GM21576 (cell line): Measurements from ENCODE around the gene KPNA3.
"Not testable (repeated sequence)": the region's sequence is repeated elsewhere in the genome, so short reads cannot be mapped to it uniquely, and the experiment has no call there.

Source experiments
- ATAC-seq: cut with Tn5 transposase; IDR thresholded peaks from one replicate; pipeline ENCODE4 v1.9.1; 2021; ENCODE audit warnings: mild to moderate bottlenecking, moderate library complexity; ENCODE audit not compliant: unreplicated experiment

KPNA3 gene

DNA sequence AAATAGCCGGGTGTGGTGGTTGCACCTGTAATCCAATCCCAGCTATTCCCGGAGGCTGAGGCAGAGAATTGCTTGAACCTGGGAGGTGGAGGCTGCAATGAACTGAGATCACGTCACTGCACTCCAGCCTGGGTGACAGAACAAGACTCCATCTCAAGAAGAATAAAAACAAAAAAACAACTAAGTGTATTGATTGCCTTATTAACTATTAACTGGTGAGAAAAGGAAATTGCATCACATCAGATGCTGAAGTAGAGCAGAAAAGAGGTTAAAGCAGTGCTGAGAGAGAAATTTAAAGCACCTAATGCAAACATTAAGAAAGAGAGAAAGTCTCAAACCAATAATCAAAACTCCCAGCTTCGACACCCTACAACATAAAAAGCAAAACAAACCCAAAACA is 38.3 kb downstream of the KPNA3 start:
- ATAC-seq, result no peak

DNA sequence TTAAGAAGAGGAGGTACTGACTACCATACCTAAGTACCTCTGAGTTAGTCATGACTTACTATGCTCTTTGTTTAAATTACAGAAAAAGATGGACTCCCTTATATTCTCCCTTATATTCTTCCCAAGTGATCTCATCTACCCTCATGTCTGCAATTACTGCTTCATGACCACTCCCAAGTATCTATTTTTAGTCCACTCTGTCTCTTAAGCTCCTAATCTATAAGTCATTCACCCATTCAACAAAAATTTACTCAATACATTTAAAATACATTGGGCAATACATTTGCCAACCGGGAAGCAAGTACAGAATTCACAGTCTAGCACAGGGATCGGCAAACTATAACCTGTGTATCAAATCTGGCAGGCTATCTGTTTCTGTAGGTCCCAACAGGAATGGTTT is 42.6 kb downstream of the KPNA3 start:
- ATAC-seq, result no peak

DNA sequence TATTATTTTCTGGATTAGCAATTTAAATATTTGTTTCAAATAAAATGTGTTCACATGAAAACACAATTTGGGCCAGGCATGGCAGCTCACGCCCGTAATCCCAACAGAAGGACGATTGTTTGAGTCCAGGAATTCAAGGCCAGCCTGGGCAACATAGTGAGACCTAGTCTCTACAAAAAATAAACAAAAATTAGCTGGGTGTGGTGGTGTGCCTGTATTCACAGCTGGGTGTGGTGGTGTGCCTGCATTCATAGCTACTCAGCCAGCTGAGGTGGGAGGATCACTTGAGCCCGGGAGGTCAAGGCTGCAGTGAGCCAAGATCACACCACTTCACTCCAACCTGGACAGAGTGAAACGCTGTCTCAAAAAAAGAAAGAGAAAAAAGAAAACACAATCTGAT is 46.4 kb downstream of the KPNA3 start:
- ATAC-seq, result no peak

DNA sequence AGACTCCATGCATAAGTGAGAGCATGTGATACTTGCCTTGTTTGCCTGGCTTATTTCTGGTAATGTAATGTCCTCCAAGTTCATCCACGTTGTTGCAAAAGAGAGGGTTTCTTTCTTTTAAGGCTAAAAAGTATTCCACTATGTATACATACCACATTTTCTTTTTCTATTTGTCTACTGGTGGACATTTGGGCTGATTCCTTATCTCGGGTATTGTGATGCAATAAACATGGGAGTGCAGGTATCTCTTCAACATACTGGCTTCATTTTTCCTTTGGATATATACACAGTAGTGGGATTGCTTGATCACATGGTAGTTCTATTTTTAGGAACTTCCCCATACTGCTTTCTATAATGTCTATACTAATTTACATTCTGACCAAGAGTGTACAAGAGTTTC is 51.6 kb downstream of the KPNA3 start:
- ATAC-seq, result no peak

DNA sequence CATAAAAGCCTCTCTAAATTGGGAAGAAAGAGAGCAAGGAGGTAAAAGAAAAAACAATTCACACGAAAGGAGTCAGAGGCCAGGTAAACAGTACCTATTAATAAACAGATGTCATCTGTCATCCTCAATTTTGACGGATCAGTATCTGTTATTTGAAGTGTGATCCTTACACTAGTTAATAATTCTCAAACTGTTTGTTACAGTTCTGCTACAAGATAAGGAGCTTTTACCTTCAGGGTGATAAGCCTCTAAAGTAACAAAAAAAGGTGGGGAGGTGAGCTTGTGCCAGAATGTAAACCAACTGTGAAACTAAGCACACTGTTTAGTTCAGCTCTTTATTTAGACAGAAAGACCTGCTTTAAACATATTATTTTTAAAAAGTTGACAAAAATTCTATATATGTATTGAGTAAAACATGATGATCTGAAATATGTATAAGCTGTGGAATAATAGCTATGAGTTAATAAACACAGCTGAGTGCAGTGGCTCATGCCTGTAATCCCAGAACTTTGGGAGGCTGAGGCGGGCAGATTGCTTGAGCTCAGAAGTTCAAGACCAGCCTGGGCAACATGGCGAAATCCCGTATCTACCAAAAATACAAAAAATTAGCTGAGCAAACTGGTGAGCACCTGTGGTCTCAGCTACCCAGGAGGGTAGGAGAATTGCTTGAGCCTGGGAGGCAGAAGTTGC is 52.8 kb downstream of the KPNA3 start:
- no peak for ATAC-seq

DNA sequence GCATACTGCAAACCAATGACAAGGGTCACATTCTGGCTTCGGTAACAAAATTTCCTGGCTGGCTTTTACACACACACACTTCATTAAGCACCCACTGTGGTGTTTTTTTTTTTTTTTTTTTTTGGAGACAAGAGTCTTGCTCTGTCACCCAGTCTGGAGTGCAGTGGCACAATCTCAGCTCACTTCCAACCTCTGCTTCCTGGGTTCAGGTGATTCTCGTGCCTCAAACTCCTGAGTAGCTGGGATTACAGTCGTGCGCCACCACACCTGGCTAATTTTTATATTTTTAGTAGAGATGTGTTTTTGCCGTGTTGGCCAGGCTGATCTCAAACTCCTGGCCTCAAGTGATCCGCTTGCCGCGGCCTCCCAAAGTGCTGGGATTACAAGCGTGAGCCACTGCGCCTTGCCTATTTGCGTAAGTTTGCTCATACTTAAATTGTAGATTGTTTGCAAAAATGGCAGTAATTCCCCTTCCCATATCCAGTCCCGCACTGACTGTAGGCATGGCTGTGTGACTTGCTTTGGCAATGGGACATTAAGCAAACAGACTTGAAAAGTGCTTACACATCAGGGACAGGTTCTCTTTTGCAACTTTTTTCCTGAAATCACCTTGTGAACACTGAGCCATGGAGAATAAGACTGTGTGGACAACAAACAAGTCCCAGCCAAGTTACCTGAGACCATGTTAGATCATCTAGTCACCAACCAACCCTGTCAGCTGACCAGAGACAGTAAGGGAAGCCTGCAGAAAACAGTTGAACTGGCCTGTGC is 59.1 kb downstream of the KPNA3 start:
- no peak for ATAC-seq

DNA sequence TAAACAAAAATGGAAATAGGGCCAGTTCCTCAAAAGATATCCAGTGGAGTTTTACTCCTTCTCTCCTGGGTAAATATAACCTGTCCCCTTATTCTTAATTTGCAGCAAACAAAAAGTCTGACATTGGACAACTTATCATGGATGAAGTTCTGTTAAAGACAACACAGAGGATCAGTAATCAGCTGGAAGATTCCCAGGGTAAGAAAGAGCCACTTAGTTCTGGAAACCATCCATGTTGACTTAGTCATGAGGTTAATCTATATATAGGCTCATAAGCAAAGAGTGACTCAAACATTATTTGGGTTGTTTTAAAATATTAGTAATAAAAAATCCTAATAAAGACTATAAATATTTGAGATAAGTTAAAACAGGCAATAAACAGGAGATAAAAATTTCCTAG is 60.7 kb downstream of the KPNA3 start:
- ATAC-seq, result no peak

DNA sequence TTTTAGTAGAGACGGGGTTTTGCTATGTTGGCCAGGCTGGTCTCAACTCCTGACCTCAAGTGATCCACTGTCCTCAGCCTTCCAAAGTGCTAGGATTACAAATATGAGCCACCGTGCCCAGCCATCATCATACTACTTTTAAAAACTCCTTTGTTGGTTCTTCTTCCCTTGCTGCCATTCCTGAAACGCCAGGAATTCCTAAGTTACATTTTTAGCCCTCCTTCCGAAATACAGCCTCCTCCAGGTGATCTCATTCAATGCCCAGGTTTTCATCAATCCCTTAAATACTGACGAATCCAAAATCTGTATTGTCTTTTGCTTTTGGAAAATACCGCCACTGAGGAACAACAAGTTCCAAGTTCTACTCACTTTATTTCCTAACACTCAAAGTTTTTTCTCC is 75.9 kb downstream of the KPNA3 start:
- no peak for ATAC-seq

DNA sequence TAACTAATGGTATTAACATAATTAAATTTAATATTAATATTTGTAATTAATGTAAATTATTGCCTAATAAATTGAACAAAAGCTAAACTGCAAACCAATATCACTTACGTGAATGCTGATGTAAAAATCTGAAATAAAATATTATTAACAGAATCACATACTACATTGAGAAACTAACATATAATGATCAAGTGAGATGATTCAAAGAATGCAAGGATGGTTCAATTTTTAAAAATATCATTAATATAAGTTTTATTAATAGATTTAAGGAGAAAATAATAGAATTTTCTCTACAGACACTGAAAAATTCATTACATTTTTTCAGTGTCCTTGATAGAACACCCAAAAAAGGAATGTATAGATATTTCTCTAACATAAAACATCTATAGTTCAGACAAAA is 77.7 kb downstream of the KPNA3 start:
- ATAC-seq, result no peak

DNA sequence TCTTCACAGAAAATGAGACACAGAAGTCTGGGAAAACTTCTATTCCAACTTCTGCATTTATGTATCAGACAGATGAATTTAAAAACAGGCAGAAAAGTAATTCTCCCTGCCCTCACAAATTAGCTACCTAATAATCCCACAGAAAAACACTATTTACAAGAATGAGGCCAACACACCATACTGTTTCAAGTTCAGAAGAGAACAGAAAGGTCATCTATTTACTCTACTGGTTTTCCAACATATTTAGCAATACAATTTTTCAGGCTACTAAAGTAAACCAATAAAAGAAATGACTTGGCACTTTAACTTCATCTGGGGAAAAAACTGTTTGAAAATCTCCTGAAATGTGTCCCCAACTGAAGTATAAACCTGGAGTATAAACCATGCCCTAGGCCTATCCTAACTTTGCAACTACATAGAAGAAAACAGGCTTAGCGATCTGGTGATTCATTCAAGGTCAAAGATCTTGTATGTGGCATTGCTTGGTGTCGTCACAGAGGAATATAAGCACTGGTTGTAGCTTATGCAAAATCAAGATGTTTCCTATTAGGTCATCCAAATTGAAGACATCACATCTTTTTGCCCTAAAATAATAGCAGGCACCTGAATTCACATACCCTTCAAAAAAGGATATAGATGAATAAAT is 81.1 kb downstream of the KPNA3 start:
- no peak for ATAC-seq

DNA sequence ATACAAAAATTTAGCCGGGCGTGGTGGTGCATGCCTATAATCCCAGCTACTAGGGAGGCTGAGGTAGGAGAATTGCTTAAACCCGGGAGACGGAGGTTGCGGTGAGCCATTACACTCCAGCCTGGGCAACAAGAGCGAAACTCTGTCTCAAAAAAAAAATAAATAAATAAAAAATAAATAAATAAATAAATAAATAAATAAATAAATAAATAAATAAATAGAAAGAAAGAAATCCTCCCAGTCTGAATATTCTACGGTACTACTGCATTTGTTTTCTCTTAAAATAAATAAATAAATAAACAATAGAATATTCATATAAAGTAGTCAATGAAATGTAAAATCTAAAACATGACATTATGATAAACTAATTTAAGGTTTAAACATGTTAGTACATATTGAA is 88.2 kb downstream of the KPNA3 start:
- not testable (repeated sequence) for ATAC-seq

DNA sequence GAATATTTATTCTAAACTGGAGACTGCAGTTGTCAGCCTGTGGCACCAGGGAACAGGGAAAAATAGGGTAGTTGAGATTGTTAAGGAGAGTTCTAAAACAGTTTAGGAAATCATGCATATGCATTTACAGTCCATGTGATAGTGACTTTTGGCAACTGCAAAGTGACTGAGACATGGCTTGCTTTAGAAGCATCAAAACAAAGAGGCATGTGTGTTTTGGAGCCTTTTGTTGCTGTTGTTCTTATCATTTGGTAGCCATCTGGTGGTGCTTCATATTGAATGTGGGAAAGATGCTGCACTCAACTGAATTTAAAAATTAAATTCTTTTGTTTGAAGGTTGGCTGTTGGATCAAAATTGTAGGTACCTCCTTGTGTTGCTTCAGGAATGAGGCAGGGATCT is 91.0 kb downstream of the KPNA3 start:
- ATAC-seq, result no peak

DNA sequence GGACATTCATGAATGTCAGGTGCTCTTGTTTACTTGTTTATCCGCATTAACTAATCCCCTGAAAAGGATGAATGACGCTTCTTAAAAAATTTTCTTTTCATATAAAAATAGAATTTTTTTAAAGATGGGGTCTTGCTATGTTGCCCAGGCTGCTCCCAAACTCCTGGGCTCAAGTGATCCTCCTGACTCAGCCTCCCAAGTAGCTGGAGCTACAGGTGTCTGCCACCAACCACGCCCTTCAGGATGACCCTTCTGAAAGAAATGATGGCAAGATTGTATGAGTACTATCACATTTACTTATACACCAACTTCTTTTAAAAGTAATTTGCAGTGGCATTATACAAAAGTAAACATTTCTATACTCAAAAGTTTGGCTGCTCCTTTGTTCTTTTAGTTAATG is 95.0 kb downstream of the KPNA3 start:
- no peak for ATAC-seq

DNA sequence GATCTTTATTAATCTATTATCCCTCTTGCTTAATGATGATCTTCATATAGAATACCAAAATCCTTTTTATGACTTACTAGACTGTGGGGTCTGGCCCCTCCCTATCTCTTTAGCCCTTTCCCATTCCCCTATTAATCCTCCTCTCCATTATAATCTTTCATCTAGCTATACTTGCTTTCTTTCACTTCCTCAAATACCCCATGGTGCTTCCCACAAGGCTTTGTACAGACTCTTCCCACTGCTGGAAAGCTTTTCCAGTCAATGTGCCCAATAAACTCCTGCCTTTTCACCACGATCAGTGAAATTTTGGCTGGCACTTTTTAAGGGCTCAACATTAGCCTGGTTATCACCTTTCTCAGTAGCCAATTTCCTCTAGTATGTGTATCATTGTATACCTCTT is 98.0 kb downstream of the KPNA3 start:
- no peak for ATAC-seq

DNA sequence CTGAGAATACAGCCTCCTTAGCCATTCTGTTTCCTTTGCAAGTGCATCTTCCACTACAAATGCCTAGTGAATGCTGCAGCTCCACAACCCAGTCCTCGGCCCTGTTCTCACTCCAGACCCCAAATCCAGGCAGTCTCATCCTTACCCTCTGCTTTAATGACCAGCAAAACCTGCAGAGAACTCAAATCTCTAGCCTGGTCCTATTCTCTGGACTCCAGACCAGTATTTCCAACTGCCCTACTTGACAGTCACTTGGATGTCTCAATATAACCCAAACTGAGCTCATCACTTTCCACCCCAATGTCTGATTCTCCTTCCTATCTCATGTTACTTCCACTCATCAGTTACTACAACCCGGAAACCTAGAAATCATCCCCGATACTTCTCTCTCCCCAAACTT is 98.6 kb downstream of the KPNA3 start:
- ATAC-seq, result no peak

DNA sequence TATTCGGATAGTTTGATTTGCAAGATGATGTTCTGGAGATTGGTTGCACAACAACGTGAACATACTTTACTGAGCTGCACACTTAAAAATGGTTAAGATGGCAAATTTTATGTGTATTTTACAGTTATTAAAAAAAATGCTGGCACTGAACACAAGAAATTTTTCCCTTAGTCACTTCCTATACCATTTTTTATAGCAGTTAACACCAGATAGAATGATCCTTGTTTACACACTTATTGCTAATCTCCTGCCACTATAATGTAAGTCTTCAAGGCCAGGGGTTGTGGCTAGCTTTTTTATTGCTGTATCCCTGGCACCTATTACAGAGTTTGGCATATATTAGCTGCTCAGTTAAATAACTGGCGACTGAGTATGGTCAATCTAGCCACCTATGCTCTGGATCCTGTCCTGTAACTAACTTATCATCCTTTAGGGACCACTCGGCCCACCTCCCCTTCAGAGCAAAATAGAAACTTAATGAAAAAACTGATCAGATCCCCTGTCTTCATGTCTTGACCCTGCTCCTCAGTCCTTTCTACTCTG is 99.2 kb downstream of the KPNA3 start:
- ATAC-seq, result no peak

DNA sequence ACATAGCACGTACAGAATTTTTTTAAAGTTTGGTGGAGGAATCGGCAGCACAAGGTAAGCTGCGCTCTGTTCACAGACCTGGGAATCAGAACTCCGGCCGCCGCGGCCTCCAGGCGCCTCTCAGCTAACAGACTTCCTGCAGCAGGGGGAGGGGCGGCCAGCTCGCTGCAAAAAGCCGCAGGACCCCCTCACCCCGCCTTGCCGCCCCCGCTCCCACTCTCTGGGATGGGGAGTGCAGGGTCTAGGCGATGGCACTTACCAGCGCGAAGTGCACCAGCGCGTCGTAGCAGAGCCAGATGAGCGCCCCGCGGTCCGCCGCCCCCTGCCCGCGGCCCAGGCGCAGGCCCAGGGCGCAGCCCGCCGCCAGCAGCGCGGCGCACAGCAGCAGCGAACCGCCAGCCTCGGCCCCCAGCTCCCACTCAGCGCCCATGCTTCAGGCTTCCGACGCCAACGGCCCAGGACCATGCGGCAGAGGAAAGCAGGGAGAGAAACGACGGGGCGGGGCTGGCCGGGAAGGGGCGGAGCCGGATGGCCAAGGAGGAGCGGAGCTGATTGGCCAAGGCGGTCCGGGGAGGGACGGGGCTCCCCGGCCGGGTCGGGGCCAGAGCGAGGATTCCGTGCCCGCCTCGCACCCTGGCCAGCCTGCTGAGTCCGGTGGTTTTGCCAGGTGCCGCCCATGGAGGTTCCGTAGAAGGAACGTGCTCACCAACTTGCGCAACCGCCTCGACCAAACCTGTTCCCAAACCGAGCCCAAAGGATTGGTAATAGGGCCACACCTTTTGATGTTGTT is 101.3 kb downstream of the KPNA3 start, which contains the start of gene EBPL:
EBPL (minus strand) TSS at position 492 of the 790 bp plus-strand sequence; CDS start at position 430, 62 bp downstream.
- peak; percentile 97 for ATAC-seq

DNA sequence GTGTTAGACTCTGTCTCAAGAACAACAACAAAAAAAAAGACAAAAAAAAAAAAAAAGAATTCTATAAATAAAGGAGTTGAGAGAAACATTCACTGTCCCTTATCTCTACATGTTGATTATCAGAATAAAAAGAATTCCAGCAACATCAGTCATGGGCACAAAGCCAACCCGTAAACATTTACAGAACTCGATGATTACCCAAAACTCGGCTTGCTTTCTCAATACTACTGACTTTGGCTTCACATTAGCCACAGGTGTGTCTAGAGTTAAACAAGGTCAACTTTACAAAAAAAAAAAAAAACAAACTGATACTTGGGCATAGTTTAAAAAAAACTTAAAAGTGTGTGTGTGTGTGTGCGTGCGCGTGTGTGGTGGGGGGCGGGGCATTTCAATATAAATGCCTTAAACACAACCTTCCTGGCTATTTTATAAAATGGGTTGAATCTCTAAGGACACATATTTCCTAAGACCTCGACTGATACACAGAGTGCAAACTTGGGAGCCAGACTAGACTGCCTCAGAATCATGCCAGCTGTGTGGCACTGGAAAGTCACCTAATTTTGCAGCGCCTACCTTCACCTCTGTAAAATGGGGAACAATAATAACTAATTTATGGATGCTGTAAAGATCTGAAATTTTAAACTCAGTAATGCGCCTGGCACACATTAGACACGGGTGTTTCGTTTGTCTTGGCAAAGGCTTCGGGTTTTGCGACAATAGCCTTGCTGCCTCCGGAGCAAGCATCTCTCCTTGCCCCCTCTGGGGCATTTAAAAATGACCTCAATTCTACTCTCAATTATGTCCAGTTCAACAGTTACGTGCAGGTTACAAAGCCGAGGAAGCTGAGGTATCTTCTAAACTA is 102.1 kb downstream of the KPNA3 start:
- ATAC-seq, result peak; percentile 23

DNA sequence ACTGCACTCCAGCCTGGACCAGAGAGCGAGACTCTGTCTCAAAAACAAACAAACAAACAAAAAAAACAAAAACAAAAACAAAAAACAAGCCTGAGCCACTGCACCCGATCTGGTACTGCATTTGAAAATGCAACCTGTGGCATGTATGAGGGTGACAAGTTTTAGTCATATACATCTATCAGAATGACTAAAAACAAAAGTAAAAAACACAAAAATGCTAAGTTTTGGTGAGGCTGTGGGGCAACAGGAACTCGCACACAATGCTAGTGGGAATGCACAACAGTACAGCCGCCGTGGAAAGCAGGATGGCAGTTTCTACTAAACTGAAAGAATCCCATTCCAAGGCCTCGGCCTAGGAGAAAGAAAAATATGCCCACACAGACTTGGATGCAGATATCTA is 109.0 kb downstream of the KPNA3 start:
- peak; percentile 67 for ATAC-seq

DNA sequence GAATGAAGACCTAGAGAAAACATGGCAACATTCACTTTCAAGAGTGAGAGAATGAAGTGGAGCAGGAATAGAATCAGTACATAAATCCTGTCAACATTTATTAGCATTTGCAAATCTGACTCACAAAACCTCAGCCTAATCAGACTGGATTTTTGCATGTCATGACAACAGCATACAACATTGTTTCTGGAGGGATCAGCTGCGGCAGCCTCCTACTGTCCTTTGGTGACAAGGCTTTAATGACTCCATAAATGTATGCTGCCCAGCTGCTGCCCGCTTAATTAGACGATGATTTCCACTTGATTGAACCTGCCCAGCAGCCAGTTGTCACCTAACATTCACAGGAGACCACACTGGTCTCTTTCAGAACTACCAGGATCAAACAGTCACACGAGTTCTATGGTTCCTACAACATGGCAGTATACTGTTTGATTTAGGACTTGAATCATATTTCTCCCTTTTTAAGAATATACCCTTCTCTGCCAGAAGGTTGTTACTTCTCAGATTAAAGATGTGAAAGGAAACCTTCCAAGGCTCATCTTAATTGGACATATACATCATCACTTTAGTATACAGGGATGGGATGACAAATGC is 110.5 kb downstream of the KPNA3 start:
- no peak for ATAC-seq
